SHP77 treated with DMSO at 0.1 percent for 48 hours (cell line): Measurements from ENCODE around the gene C2CD2.
"Not testable (repeated sequence)": the region's sequence is repeated elsewhere in the genome, so short reads cannot be mapped to it uniquely, and the experiment has no call there.

ENCODE experiments used
- DNase-seq: peaks from one replicate; lab custom pipeline; 2025; lab: John Stamatoyannopoulos, UW

C2CD2 gene

DNA sequence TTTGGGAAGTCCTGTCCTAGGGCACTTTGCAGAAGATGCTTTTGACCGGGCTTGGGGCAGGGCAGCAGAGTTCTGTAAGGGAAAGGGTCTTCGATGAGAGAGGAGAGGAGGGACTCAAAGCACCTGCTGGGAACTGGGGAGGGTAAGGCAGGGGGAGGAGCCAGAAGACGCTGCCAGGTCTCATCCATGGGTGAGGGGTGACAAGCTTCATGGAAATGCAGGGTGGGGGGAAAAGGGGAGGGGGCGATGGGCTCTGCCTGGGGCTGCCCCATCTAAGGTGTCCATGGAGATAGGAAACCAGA is 20.9 kb upstream of the C2CD2 start:
- DNase-seq, result no peak

DNA sequence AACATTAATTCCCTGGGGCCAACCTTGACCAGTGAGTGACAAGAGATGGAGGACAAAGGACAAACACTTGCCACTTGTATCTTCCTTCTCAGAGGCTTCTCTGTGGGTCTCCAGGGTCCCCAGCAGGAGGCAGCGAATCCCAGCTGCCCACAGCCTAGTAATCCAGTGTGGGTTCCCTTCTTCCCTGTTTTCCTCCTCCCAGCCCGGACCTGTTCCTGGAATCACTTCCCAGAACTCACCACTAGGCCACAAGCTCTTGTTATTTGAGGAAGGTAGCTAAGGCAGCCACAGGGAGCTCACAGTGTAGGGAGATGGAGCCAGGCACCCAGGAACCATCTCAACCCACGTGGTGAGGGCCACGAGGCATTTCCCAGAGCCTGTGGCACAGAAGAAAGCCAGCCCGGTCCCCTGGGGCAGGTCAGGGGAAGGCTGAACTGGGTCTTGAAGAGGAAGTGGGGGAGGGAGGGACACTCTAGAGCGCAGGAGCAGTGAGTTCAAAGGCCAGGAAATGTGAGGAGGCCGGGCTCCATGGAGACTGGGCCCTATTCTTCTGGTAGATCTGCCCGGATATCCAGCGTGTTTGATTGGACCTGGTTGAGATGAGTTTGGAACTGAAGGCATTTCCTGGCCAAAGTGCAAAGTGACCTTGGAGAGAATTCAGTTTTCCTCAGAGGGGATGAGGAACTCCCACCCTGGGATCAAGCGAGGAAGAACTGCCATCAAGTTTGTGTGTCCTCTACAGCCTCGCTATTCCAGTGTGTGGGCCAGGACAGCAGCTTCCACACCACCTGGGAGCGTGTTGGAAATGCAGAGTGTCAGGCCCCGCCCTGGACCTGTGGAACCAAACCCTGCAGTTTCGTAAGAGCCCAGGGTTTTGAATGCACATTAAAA is 20.3 kb upstream of the C2CD2 start:
- no peak for DNase-seq

DNA sequence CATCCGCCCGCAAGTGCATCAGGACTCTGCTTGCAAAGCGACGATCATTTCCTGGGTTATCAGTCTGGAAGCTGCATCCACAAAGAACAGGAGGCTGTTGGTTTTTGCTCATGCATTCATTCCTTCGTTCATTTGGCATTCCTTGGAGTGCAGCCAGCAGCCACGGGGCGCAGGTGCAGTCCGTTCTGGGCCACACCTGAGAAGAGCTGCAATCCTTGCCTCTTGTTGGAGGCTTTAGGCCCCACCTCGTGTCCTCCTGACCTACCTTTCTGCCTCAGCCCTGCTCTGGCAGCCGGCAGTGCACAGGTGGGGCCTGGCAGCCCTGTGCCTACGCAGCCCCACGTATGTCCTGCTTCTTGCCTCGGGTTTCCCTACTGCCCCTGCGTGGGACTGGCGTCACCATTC is 19.6 kb upstream of the C2CD2 start:
- no peak for DNase-seq

DNA sequence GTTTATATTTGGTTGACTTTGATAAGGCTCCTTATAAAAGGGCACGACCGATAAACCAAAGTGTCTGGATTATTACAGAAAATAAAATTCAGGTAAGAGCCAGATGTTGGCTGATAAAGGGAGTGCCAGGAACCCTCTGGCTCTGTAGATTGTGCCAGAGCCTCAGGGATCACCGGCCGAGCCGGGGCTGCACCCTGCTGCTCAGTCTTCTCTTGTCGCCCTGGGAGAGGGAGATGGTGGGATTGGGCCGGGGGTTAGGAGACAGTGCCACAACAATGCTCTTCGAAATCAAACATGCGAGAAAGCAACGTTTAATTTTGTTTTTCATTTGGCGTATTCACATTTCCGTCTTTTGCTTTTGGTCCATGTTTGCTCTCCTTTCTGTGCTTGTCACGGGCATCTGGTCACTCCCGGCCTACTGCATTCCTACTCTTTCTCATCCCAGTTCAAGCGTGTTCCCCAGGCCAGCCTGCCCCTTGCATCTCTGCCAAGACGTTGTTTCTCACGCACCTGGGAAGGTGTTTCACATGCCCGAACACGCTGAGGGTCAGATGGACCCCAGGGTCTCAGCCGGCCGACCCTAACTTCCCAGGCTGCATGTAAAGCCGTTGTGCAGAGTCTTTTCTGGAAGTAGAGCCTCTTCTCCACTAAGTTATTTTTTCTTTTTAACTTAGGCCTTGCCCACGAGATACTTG is 18.8 kb upstream of the C2CD2 start:
- DNase-seq, result no peak

DNA sequence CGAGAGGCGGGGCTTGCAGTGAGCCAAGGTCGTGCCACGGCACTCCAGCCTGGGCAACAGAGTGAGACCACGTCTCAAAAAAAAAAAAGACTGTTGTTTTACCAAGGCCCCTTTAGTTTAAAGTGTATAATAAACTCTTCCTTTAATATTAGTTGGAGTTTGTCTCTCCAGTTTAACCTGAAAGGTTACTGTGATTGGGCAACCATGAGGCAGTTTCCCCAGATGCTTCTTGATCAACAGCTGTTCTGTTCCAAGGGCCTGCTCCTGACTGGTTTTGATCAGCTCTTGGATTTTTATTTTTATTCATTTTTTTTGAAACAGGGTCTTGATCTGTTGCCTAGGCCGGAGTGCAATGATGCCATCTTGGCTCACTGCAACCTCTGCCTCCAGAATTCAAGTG is 18.1 kb upstream of the C2CD2 start:
- no peak for DNase-seq

DNA sequence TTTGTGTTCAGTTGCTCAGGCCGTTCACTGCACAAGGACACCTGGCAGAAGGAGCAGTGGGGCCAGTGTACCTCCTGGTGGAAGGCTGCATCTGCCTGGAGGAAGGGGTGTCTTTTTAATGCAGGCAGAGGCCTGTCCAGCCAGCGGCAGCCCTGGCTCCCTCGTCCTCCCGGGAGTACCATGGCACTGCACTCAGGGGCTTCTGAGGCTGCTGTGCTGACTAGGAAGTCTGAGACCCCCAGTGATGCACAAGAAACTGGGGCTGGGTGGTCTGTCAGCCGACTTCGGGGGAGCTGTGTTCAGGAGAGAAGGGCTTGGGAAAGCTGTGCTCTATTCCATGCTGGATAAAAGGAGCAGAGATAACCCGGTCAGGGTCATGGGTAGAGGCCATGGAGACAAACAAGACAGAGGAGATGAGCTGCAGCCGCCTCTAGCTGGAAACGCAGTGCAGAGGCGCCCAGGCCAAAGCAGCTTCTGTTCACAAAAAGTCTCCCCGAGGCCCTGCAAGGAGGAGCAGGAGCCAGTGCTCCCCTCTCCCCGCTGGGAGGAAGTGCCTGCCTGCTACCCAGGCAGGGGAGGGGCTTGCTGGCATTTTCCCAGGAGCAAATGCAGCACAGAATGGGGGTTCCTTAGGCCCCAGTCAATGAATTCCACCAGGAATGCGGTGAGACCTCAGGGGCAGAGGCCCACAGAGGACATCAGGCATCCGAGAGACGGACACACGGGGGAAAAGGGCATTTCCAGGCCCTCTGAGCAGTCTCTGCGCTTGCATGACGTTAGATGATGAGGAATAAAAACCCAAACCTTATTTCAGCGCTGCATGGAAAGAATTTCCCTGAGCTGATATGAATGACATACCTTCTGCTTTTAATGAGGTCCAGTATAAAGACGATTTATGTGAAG is 17.2 kb upstream of the C2CD2 start:
- DNase-seq, result no peak

DNA sequence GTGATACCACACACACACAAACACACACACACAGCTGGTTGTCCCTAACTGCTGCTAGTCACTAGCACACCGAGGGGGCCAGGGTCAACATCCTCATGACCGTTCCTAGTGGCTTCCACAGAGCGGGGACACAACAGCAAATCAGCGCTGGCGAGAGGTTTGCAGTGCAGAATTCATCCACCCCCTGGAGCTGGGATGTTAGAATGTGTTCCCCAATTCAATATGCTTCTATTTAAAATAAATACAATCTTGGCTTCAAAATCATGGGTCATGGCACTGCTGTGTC is 16.2 kb upstream of the C2CD2 start:
- DNase-seq, result no peak

DNA sequence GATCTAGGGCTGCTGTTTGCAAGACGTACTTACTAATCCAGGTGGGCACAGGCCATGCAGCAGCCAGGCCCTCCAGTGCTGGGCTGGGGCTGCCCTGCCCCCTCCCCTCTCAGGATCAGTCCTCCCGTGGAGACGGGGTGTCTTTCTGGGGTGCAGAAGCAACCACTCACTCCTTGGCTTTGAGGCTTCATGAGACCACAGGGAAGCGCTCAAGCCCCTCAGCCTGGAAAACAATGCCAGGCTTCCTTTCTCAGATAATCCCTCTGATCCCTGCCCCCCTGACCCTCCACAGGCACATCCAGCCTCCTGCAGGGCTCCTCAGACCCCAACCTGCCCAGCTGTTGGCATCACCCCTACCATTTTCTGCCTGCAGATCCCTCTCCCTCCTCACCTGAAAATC is 13.9 kb upstream of the C2CD2 start:
- DNase-seq, result no peak

DNA sequence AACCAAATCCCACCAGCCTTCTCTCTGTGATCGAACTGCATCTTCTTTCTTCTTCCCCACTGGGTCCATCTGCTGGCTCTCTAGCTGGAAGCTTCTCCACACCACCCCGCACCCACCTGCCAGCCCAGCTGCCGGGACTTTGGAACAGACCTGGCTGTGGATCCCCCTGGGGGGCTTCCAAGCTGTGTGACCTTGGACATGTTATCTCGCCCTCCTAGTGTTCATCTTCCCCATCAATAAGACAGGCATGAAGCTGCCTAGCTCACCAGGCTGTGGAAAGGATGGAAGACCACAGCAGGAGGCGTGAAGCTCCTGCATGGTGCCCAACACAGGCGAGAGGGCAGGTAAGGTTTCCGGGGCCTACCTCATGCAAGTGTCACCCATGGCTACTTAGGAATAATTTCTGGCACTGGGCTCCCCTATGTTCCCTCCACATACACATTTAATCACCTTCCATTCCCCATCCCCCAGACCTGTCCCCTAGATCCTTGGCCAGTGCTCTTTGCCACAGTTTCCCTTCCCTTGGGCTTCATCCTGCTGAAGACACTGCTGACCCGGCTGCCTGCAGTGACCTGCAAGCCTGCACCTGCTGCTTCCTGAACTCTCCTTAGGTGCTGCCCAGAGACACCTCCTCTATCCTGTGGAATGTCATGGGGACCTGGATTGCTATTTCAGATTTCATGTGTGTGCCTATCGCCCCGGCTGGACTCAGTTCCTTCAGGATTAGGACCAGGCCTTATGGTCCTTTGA is 13.2 kb upstream of the C2CD2 start:
- no peak for DNase-seq

DNA sequence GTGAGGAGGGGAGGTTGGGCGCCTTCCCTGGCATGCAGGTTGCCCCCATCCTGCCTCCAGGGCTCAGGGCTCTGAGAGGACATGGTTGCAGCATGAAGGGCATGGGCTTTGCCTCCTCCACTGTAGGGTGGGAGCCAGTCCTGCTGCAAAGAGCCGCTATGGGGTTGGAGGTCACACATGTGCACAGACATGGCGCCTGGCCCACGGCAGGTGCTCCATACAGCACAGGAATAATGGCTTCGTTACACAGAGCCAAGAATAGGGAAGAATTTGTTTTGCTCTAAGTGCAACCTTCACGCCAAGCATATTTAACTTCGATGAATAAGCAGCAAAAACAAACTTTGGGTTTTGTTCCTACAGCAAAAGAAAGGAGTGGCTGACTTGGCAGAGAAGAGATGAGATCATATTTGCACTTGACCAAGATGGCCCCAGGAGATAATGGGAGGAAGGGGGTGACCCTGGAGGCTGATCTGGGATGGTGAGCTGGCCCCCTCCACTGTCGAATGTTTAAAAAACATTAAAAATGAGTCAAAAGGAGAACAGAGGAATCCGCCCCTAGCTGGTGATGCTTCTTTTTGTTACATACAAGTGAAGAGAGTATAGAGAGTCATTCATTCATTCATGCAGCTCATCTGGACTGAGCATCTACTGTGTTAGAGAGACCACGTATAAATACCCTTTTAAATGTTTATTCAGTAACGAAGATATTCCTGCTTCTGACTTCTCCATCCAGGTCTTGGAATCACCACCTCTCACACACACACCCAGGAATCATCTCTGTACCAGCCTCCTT is 12.4 kb upstream of the C2CD2 start:
- no peak for DNase-seq

DNA sequence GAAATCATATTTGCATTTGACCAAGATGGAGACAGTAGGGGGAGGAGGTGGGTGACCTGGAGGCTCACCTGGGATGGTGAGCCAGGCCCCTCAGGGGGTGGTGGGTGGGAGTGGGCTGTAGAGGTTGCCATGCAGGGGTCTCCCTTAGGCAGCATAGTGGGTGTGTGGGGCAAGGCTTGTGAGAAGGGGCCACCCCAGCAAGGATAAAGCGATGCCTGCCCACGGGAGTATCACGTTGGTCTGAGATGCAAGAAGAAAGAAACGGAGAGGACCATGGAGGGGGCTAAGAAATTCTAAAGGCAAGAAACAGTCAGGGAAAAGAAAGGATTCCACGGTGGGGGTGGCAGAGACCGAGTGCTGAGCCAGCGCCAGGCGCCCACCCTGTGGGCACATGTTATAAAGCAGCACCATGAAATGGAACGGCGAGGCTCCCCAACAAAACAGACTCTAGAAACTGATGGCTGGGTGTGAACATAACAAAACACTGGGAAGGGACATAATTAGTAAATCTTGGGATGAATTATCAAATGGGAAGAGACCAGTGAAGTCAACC is 11.7 kb upstream of the C2CD2 start:
- DNase-seq, result no peak

DNA sequence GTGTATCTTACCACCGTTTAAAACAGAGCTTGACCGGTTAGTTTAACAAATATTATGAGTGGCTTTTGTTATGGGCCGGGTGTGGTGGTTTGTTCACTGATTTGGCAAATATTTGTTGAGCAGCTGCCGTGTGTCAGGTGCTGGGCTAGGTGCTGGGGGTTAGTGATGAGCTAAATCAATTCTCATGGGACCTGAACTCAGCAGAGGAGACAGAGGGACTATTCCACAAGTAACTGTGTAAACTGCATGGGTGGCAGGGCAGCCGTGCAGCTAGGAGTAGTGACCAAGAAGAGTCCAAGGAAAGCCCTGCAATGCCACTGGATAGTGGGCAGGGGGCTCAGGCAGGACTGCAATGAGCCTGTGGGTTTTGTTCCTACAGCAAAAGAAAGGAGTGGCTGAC is 11.2 kb upstream of the C2CD2 start:
- no peak for DNase-seq

DNA sequence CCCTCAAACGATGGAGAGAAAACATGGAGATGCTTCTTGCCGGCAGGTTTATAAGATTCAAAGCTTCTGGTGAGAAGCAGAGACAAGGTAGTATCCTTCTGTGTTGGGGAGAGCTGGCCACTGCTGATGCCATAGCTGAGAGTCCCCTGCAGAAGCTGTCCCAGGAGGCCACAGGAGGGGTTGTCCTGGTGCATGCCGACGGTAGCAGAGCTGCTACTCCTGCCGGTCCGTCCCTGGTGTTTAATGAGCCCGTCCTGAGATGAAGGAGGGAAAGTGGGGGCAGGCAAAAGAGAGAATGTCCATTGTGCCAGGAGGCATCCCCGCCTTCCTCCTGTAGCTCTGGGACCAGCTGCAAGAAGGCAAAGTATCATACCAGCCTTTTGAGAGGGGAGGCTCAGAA is 10.4 kb upstream of the C2CD2 start:
- DNase-seq, result no peak

DNA sequence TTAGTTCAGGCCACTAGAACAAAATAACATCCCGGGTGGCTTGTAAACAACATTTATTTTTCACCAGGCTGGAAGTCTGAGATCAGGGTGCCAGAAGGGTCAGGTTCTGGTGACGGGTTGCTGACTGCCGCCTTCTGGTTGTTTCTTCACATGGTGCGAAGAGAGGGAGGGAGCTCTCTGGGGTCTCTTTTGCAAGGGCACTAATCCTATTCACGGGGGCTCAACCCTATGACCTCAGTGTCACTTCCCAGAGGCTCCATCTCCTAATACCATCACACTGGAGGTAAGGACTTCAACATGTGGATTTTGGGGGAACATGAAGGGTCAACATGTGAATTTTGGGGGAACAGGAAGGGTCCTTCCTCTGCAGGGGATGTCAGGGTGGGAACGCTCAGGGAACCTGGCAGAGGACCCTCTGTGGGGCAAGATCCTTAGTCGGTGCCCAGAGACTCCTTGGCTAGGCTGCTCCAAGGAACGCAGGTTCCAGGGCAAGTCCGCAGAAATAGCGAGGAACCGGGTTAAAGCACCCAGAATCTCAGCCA is 8.7 kb upstream of the C2CD2 start:
- DNase-seq, result no peak

DNA sequence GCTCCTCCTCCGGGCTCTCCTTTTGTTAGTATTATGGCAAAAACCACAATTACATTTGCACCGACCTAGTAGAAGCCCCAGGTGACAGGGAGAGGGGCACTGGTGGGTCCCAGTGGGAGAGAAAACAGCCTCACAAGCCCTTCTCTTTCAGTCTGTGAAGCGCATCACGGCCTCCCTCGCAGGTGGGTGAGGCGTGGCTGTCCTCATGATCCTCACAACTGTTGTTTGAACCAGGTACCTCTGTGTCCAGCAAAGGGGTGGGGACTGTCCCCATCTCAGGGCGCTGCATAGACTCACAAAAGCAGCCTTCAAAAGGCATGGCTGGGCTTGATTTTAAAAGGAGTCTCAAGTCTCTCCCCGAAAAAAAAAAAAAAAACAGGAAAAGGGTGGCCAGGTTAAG is 7.9 kb upstream of the C2CD2 start:
- no peak for DNase-seq

DNA sequence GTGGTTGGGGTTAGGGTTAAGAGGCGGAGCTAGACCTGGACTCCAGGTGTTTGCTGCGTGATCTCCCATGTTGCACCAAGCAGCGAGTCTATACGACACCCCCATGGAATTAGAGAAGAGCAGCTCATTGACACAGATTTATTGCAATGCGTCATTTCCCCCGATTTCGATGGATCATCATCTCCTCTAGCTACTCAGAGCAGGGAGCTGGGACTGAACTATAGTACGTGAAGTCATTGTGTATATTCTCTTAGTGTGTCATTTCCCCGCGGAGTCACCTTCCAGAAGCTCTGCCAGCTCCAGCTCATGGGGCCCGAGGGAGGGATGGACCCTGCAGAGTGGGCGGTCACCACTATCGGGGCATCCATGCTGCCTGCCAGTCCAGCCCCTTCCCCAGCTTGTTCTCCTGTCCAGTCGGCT is 7.5 kb upstream of the C2CD2 start:
- DNase-seq, result no peak

DNA sequence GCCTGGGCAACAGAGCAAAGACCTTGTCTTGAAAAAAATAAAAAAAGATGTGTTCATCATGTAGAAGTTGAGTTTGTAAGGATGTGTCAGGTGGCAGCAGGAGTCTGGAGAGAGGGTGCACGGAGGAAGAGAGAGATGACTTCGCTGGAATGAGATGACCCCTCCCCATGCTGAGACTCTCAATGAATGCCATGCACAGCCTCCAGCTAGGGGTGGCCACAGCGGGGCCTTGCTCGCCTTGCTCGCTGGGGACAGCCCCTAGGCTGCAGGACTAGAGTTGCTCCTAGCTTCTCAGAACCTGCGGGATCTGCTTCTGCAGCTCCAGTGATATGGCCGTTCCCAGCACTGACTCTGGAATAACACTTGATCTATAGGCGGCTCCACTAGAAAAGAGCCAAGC is 6.6 kb upstream of the C2CD2 start:
- no peak for DNase-seq

DNA sequence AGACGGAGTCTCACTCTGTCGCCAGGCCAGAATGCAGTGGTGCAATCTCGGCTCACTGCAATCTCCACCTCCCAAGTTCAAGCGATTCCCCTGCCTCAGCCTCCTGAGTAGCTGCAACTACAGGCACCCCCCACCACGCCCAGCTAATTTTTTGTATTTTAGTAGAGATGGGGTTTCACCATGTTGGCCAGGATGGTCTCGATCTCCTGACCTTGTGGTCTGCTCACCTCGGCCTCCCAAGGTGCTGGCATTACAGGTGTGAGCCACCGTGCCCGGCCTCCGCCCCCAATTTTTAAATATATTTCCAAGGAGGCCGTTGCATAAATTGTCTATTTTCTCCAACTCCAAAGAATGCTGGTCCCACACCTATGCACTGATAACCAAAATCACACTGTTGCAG is 5.9 kb upstream of the C2CD2 start:
- DNase-seq, result not testable (repeated sequence)

DNA sequence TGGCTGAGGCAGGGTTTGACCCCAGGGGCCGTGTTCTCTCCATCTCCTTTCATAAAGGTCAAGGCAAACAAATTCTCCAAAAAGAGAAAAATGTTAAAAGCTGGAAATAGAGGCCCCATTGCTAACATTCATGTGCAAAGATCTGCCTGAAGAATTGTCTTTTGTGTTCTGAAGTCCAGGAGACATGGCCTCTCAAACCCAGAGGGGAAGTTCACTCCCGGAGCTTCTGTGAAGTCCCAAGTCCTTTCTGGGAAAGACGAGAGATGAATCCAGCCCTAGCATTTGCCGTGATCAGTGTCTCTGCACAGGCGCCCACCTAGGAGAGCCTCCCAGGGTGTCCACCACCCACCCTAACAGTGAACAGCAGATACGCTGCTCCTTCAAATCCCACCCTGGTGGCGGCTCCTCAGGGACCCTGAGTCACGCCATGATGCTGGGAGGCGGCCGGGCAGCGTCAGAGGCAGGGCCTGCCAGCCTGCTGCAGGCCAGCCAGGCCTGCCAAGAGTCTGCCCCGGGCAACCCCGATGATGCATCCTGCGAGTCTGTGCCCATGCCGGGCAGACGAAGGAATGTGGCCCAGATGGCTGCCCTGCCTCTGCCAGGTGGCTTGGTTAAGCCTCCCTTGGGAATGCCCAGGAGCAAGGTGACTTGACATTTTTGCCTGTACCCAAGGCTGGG is 5.2 kb upstream of the C2CD2 start:
- DNase-seq, result no peak
